IMR-90 (cell line): ENCODE data around the gene ZNF407. TPM values are rescaled to one million over a fixed set of nuclear protein-coding genes. Genes with fewer than 3 reads are reported as not detected.
A peak's percentile ranks its signal among the peaks of the same experiment; 100 is the strongest.

ENCODE experiments used
- ATAC-seq: fragments of 200-7000 bp; cut with Tn5 transposase; 2 replicates; pipeline ENCODE4 v1.9.1; 2020; ENCODE audit warnings: low read depth, mild to moderate bottlenecking, moderate library complexity
- BruUV-seq: library from RNA; stranded (reverse); fragments of 400-500 nt; replicated peaks from 2 replicates; lab custom pipeline; 2021; lab: Mats Ljungman, UMichigan
- CTCF ChIA-PET: fragments of 300-600 bp; formaldehyde crosslinking; extraction: SDS; loops from one replicate; lab custom pipeline; 2021; ENCODE audit warnings: antibody characterized with exemption; lab: Yijun Ruan, JAX
- POLR2A ChIA-PET: fragments of 300-600 bp; sonication (Branson Sonifier 250); formaldehyde crosslinking; loops from one replicate; lab custom pipeline; 2022; ENCODE audit warnings: antibody characterized with exemption; ENCODE audit not compliant: unreplicated experiment; lab: Charles Lee
- DNase-seq: peaks from one replicate; pipeline ENCODE4 v3.0.0; 2013
- H2AFZ ChIP-seq: replicated peaks from 2 replicates; pipeline ENCODE3; 2013; ENCODE audit warnings: low read length, mild to moderate bottlenecking; ENCODE audit not compliant: poor library complexity
- H2AK5ac ChIP-seq: 2 replicates; pipeline ENCODE4 v1.6.1; 2013; ENCODE audit warnings: low read depth, low read length, inconsistent platforms
- H2AK9ac ChIP-seq: replicated peaks from 2 replicates; pipeline ENCODE3; 2013; ENCODE audit warnings: mild to moderate bottlenecking, low read depth, low read length, moderate library complexity; ENCODE audit not compliant: poor library complexity
- H2BK120ac ChIP-seq: 2 replicates; pipeline ENCODE4 v1.6.1; 2013; ENCODE audit warnings: low read depth, low read length, inconsistent platforms
- H2BK15ac ChIP-seq: 3 replicates; pipeline ENCODE4 v1.6.1; 2013; ENCODE audit warnings: low read depth, low read length, inconsistent platforms
- H2BK20ac ChIP-seq: 2 replicates; pipeline ENCODE4 v1.6.1; 2013; ENCODE audit warnings: low read depth, mild to moderate bottlenecking, inconsistent platforms, low read length, moderate library complexity
- H2BK5ac ChIP-seq: 2 replicates; pipeline ENCODE4 v1.6.1; 2013; ENCODE audit warnings: mild to moderate bottlenecking, low read depth, low read length, inconsistent platforms; ENCODE audit not compliant: poor library complexity, severe bottlenecking
- H3K14ac ChIP-seq: replicated peaks from 2 replicates; pipeline ENCODE4 v1.6.1; 2013; ENCODE audit warnings: low read depth, low read length, inconsistent platforms
- H3K18ac ChIP-seq: 2 replicates; pipeline ENCODE4 v1.6.1; 2013; ENCODE audit warnings: low read depth, low read length, control low read depth
- H3K23ac ChIP-seq: 2 replicates; pipeline ENCODE4 v1.6.1; 2013; ENCODE audit warnings: low read depth, low read length, inconsistent platforms
- H3K27ac ChIP-seq: 2 replicates; pipeline ENCODE4 v1.5.1; 2013; ENCODE audit warnings: mild to moderate bottlenecking, control low read depth, low read length; ENCODE audit not compliant: insufficient read depth
- H3K27me3 ChIP-seq: 2 replicates; pipeline ENCODE4 v1.6.1; 2013; ENCODE audit warnings: low read length; ENCODE audit not compliant: control insufficient read depth, insufficient read depth
- H3K36me3 ChIP-seq: 2 replicates; pipeline ENCODE4 v1.6.1; 2013; ENCODE audit warnings: low read length, mixed read lengths; ENCODE audit not compliant: control insufficient read depth, insufficient read depth
- H3K4ac ChIP-seq: 2 replicates; pipeline ENCODE4 v1.6.1; 2013; ENCODE audit warnings: low read depth, low read length, inconsistent platforms
- H3K4me1 ChIP-seq: 2 replicates; pipeline ENCODE4 v1.6.1; 2013; ENCODE audit warnings: low read length, mixed read lengths; ENCODE audit not compliant: control insufficient read depth, insufficient read depth
- H3K4me2 ChIP-seq: 2 replicates; pipeline ENCODE4 v1.6.1; 2013; ENCODE audit warnings: low read depth, mild to moderate bottlenecking, control low read depth, low read length, moderate library complexity
- H3K4me3 ChIP-seq: 2 replicates; pipeline ENCODE4 v1.5.1; 2013; ENCODE audit warnings: low read depth, mild to moderate bottlenecking, control low read depth, low read length, moderate library complexity; ENCODE audit not compliant: insufficient read depth
- H3K56ac ChIP-seq: 2 replicates; pipeline ENCODE4 v1.6.1; 2013; ENCODE audit warnings: low read length, inconsistent platforms; ENCODE audit not compliant: insufficient read depth; ENCODE audit errors: extremely low read depth
- H3K79me1 ChIP-seq, 2 experiments: 2 replicates each; pipeline ENCODE4 v1.6.1; 2013; ENCODE audit warnings: low read length in 2 of 2, inconsistent platforms in 1 of 2, low read depth in 1 of 2
- H3K9ac ChIP-seq: 2 replicates; pipeline ENCODE4 v1.6.1; 2013; ENCODE audit warnings: low read depth, low read length, control low read depth
- H3K9me1 ChIP-seq: 2 replicates; pipeline ENCODE4 v1.6.1; 2013; ENCODE audit warnings: low read length, inconsistent platforms; ENCODE audit not compliant: insufficient read depth
- H3K9me3 ChIP-seq: 2 replicates; pipeline ENCODE4 v1.6.1; 2013; ENCODE audit warnings: low read length; ENCODE audit not compliant: control insufficient read depth, insufficient read depth
- H4K20me1 ChIP-seq: 2 replicates; pipeline ENCODE4 v1.6.1; 2013; ENCODE audit warnings: low read length, inconsistent platforms; ENCODE audit not compliant: insufficient read depth
- H4K5ac ChIP-seq: 2 replicates; pipeline ENCODE4 v1.6.1; 2013; ENCODE audit warnings: mild to moderate bottlenecking, low read depth, low read length, control low read depth
- H4K8ac ChIP-seq, 2 experiments: 2 replicates each; pipeline ENCODE4 v1.6.1; 2013; ENCODE audit warnings: low read depth in 2 of 2, low read length in 2 of 2, control low read depth in 1 of 2, inconsistent platforms in 1 of 2
- H4K91ac ChIP-seq: 2 replicates; pipeline ENCODE4 v1.6.1; 2013; ENCODE audit warnings: low read depth, low read length, inconsistent platforms; ENCODE audit not compliant: insufficient read depth
- RAD21 ChIP-seq: IDR thresholded peaks from 2 replicates; pipeline ENCODE4 v1.6.1; 2012; ENCODE audit warnings: low read length, improper control_type of control experiment
- WGBS, 2 experiments: methylation state at CpG; one replicate each; pipeline versions ENCODE4 v1.1.5 to v1.1.7; 2013; ENCODE audit warnings: missing lambda C conversion rate in 2 of 2; ENCODE audit not compliant: insufficient read length in 1 of 2; ENCODE audit errors: extremely low coverage in 2 of 2; 5-methylcytosine and 5-hydroxymethylcytosine counted together
- dilution Hi-C: fragments of 300-500 bp; cut with HindIII; formaldehyde crosslinking; loops from one replicate; pipeline ENCODE4 v1.14.3; 2018; ENCODE audit warnings: low sequenced_read_pairs; ENCODE audit not compliant: unreplicated experiment
- in situ Hi-C: fragments of 300-500 bp; cut with MboI; formaldehyde crosslinking; loops from 3 replicates; pipeline ENCODE4 v1.14.3; 2019; ENCODE audit warnings: low sequenced_read_pairs, inconsistent platforms, mixed read lengths
- intact Hi-C: fragments of 100-400 bp; cut with micrococcal nuclease; formaldehyde crosslinking; loops from 2 replicates; pipeline ENCODE4 v1.10.0; 2022
- polyA plus RNA-seq, 3 experiments: library from polyadenylated mRNA; depleted of rRNA; stranded (reverse); fragments of >200 nt; gene quantifications; 2 replicates each; pipeline ENCODE4 v1.2.3, GENCODE V29; 2012; ENCODE audit warnings: low replicate concordance in 1 of 3
- total RNA-seq: library from RNA; depleted of rRNA; stranded (reverse); fragments of >200 nt; gene quantifications from 2 replicates; pipeline ENCODE4 v1.2.3, GENCODE V29; 2012
- TF ChIP-seq, protein P1 (sequence below): fragments of 150-350 bp; IDR thresholded peaks from 2 replicates; pipeline ENCODE4 v1.6.1; 2016; ENCODE audit warnings: low read depth, mild to moderate bottlenecking, low read length, moderate library complexity, borderline replicate concordance

ZNF407 gene
- total and polyA plus RNA-seq, 2 of the 4 experiments (the other 2 are of a cell fraction) = 3.1 to 20.1 TPM

- no peak overlapping the region for H4K91ac ChIP-seq
- in situ Hi-C loops = no loop called here
- no peak overlapping the region for H3K9ac ChIP-seq
- peaks cover 6% of the 10 kb centered on the region for H3K4me1 ChIP-seq
- ATAC-seq (no peak), DNase-seq (peak; percentile 12)
- H3K27ac ChIP-seq = no peak overlapping the region
- intact Hi-C loops = no loop called here
- no peak overlapping the region for H2AK9ac ChIP-seq
- BruUV-seq = no TSS peak
- H3K9me3 ChIP-seq = no peaks in the 10 kb centered on the region
- no peak overlapping the region; the same call in 2 of the 3 replicates for H2BK15ac ChIP-seq
- peak overlapping the region; percentile 38; the same call in 1 of the 2 replicates for H3K14ac ChIP-seq
- H2BK20ac ChIP-seq = 0 out of 2 replicates have a peak overlapping the region, but pooled peaks have one; percentile 16
- H3K4me2 ChIP-seq = no peak overlapping the region
- no peaks in the 10 kb centered on the region for H3K27me3 ChIP-seq
- peak overlapping the region; percentile 53; the same call in 1 of the 2 replicates for H2BK120ac ChIP-seq
- no peak overlapping the region for H3K4me3 ChIP-seq
- WGBS, 2 experiments = 14% methylated on average over 1 of the region's 4 CpGs; no CpG with 5 or more reads in 1 of the 2 experiments
- H3K9me1 ChIP-seq = peaks cover 10% of the 10 kb centered on the region
- H3K36me3 ChIP-seq = no peaks in the 10 kb centered on the region
- H3K4ac ChIP-seq = 0 out of 2 replicates have a peak overlapping the region, but pooled peaks have one; percentile 28
- peak overlapping the region; percentile 56 for H2BK5ac ChIP-seq
- H2AK5ac ChIP-seq = no peak overlapping the region
- no peak overlapping the region for H3K56ac ChIP-seq
- H3K18ac ChIP-seq = peak overlapping the region; percentile 84; the same call in 1 of the 2 replicates
- ChIA-PET POLR2A (interaction anchor here (0.6 kb wide), 1 partner anchor 50 kb away, joined by 4 read pairs; no protein-coding TSS in a partner anchor), CTCF (interaction anchor here (0.6 to 0.9 kb wide), 3 partner anchors 12 to 372 kb away, joined by 3 read pairs; no protein-coding TSS in a partner anchor)
- TF ChIP-seq, protein P1, sequence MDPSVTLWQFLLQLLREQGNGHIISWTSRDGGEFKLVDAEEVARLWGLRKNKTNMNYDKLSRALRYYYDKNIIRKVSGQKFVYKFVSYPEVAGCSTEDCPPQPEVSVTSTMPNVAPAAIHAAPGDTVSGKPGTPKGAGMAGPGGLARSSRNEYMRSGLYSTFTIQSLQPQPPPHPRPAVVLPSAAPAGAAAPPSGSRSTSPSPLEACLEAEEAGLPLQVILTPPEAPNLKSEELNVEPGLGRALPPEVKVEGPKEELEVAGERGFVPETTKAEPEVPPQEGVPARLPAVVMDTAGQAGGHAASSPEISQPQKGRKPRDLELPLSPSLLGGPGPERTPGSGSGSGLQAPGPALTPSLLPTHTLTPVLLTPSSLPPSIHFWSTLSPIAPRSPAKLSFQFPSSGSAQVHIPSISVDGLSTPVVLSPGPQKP = no peak
- TF ChIP-seq RAD21 = no peak
- H4K8ac ChIP-seq = peak overlapping the region in 1 of 2 experiments; percentile 41; a peak in 2 of 4 replicates
- no peaks in the 10 kb centered on the region for H4K20me1 ChIP-seq
- peaks cover 3 to 16% of the 10 kb centered on the region in 2 experiments; a peak in 2 of 4 replicates for H3K79me1 ChIP-seq
- H3K23ac ChIP-seq = no peak overlapping the region; the same call in 1 of the 2 replicates
- H2AFZ ChIP-seq = no peak overlapping the region
- dilution Hi-C loops = no loop called here
- H4K5ac ChIP-seq = peak overlapping the region; percentile 83
These were observed 221.0 kb downstream of the ZNF407 start for GRCh38 chr18:74818516-74819175.
